Testis (tissue), 2 donors: ENCODE measurements around the gene CISD3.

Experiments
- POLR2A ChIP-seq: fragments of 450-650 bp; IDR thresholded peaks from one replicate; pipeline ENCODE4 v1.6.1; 2017; ENCODE audit warnings: antibody characterized with exemption, mild to moderate bottlenecking, moderate library complexity
- TF ChIP-seq, protein P1 (sequence below), 3 experiments: fragments of 450-650 bp in 2 of 3; fragments of 200-600 bp in 1 of 3; sonication (generic) in 1 of 3; IDR thresholded peaks; one replicate each; pipeline ENCODE4 v1.5.1; 2016 to 2019; ENCODE audit warnings: antibody characterized with exemption in 3 of 3, mild to moderate bottlenecking in 2 of 3, moderate library complexity in 1 of 3

DNA sequence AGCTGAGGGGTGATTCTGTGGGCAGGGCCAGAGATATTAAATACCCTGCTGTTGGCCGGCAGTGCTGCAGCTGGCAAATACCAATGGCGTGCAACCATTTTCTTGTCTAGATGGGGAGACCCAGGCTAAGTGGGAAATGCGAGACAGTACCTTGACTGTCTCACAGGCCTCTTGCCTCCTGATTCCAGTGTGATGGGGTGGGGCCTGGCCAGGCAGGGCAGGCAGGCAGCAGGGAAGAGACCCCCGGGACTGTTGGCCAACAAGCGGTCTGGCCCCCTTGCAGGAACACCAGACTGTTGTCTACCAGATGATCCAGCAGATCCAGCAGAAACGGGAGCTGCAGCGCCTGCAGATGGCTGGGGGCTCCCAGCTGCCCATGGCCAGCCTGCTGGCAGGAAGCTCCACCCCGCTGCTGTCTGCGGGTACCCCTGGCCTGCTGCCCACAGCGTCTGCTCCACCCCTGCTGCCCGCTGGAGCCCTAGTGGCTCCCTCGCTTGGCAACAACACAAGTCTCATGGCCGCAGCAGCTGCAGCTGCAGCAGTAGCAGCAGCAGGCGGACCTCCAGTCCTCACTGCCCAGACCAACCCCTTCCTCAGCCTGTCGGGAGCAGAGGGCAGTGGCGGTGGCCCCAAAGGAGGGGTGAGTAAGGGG lies 5.7 kb upstream of the CISD3 start:
- TF ChIP-seq, protein P1, sequence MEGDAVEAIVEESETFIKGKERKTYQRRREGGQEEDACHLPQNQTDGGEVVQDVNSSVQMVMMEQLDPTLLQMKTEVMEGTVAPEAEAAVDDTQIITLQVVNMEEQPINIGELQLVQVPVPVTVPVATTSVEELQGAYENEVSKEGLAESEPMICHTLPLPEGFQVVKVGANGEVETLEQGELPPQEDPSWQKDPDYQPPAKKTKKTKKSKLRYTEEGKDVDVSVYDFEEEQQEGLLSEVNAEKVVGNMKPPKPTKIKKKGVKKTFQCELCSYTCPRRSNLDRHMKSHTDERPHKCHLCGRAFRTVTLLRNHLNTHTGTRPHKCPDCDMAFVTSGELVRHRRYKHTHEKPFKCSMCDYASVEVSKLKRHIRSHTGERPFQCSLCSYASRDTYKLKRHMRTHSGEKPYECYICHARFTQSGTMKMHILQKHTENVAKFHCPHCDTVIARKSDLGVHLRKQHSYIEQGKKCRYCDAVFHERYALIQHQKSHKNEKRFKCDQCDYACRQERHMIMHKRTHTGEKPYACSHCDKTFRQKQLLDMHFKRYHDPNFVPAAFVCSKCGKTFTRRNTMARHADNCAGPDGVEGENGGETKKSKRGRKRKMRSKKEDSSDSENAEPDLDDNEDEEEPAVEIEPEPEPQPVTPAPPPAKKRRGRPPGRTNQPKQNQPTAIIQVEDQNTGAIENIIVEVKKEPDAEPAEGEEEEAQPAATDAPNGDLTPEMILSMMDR (IDR thresholded peaks at IDR 0.05): no peak
- no peak for TF ChIP-seq POLR2A
